GM12872 (cell line): ENCODE measurements around the gene RGS3.

Experiments
- CTCF ChIP-seq: IDR thresholded peaks from 3 replicates; pipeline ENCODE4 v1.5.1; 2011; ENCODE audit warnings: low read depth, mild to moderate bottlenecking, low read length, moderate library complexity; ENCODE audit not compliant: insufficient read depth

The RGS3 gene

GRCh38 chr9:113600023-113600823, 136.7 kb downstream of the RGS3 start:
- no peak for TF ChIP-seq CTCF

DNA sequence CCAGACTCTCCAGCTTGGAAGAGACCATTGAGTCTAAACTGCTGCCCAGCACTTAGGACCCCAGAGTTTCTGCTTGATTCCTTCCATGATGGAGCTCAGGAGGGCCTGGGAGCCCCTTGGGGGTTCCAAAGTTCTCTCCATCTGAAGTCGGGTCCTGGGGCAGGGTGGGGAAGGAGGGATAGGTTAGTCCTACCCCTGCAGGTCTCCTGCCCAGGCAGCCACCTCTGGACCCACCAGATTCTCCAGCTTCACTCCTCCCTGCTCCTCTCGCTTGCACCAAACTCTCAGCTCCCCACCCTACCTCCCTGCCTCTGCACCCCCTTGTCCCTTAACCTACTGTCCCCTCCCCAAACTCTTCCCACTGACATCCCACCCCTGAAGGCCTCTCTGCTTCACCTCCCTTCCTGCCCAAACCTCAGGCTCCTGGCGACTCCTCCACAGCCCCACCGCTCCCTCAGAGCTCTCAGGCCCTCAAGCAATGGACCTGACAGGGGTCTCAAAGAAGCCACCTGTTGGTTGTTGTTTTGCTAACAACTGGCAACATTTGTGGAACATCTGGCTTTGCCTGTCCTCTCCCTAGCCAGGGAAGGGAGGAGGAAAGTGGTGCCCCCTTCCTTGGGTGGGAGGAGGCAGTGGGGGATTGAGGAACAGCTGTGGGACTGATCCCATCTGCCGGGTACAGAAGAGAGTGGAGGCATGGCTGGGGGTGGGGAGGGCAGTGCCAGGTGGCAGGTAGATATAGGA, 137.5 kb downstream of the RGS3 start:
- TF ChIP-seq CTCF, result no peak

DNA sequence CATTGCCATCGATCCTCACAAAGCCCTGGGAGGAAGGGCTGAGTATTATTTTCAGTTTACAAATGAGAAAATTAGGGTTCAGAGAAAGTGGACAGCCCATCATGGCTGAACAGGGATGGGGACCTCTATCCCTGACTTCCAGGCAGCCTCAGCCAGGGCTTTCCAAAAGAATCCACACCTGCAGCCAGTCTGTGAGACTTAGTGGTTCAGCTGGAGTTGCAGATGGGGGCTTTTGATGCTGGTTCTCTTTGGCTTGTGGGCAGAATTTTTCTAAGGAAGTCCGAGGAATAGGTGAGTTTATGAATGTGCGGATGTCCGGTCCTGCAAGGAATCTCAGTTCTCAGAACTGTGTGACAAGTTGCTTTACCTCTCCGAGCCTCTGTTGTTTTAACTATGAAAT, 138.1 kb downstream of the RGS3 start:
- no peak for TF ChIP-seq CTCF

GRCh38 chr9:113602126-113603047, 138.9 kb downstream of the RGS3 start:
- no peak for TF ChIP-seq CTCF

- no peak for TF ChIP-seq CTCF
These were observed 139.5 kb downstream of the RGS3 start for GRCh38 chr9:113603048-113603375.

DNA sequence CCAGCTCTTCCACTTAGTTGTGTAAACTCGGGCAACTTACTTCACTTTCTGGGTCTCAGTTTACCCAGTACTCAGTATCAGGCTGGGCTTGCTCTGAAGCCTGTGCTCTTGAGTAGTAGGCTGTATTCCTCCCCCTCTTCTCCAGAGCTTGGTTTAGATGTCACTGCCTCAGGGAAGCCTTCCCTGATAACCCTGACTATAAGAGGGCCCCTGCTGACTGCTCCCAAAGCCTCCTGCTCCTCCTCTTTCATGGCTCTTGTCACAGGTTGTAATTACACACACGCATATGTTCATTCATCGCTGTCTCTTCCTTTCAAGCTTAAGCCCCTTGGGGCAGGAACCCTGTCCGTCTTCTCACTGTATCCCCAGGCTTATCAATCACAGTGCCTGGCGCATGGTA, 140.2 kb downstream of the RGS3 start:
- TF ChIP-seq CTCF, result no peak

DNA sequence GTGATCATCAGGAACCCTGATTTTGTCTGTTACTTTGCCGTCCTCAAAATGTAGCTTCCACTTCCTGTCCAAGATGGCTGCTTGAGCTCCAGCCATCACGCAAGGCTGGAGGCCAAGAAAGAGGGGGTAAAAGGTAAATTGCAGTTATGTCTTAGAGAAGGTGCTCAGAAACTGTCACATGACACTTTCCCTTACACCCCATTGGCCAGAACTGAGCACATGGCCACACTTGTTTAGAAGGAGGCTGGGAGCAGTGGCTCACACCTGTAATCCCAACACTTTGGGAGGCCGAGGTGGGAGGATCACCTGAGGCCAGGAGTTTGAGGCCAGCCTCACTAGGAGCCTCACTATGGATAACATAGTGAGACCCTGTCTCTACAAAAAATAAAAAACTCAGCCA, 140.9 kb downstream of the RGS3 start:
- TF ChIP-seq CTCF, result no peak
